Liver (tissue), 9 donors: ENCODE results near the gene CLEC1B. TPM values are rescaled to one million over a fixed set of nuclear protein-coding genes. Genes with fewer than 3 reads are reported as not detected.

Experiments
- DNase-seq: peaks from one replicate; pipeline ENCODE4 v3.0.0-alpha.2; 2017; ENCODE audit warnings: low spot score
- H3K27ac ChIP-seq, 2 donors: one replicate each; pipeline ENCODE4 v1.7.0; 2013; ENCODE audit warnings: inconsistent platforms in 2 of 2, low read length in 2 of 2, control low read depth in 1 of 2, low read depth in 1 of 2, mild to moderate bottlenecking in 1 of 2
- H3K27me3 ChIP-seq, 4 donors: one replicate each; pipeline versions ENCODE4 v1.6.1 to v1.7.0; 2013; ENCODE audit warnings: low read length in 3 of 4, inconsistent platforms in 1 of 4, mild to moderate bottlenecking in 1 of 4, moderate library complexity in 1 of 4; ENCODE audit not compliant: control insufficient read depth in 4 of 4, insufficient read depth in 4 of 4
- H3K36me3 ChIP-seq, 4 donors: one replicate each; pipeline versions ENCODE4 v1.6.1 to v1.7.0; 2013; ENCODE audit warnings: low read length in 3 of 4, mild to moderate bottlenecking in 3 of 4, low read depth in 1 of 4, moderate library complexity in 1 of 4; ENCODE audit not compliant: control insufficient read depth in 4 of 4, insufficient read depth in 3 of 4
- H3K4me1 ChIP-seq, 4 donors: one replicate each; pipeline versions ENCODE4 v1.6.1 to v1.7.0; 2013; ENCODE audit warnings: low read length in 3 of 4, mild to moderate bottlenecking in 3 of 4, moderate library complexity in 1 of 4; ENCODE audit not compliant: control insufficient read depth in 4 of 4, insufficient read depth in 4 of 4
- H3K4me3 ChIP-seq, 3 donors: one replicate each; pipeline versions ENCODE4 v1.6.1 to v1.7.0; 2013; ENCODE audit warnings: low read length in 3 of 3, control low read depth in 1 of 3, low read depth in 1 of 3, mild to moderate bottlenecking in 1 of 3
- H3K9ac ChIP-seq, 2 donors: one replicate each; pipeline ENCODE4 v1.7.0; 2013; ENCODE audit warnings: low read length in 2 of 2, mild to moderate bottlenecking in 2 of 2, moderate library complexity in 2 of 2, control low read depth in 1 of 2, low read depth in 1 of 2
- H3K9me3 ChIP-seq, 4 donors: one replicate each; pipeline versions ENCODE4 v1.6.1 to v1.7.0; 2013; ENCODE audit warnings: low read length in 3 of 4; ENCODE audit not compliant: control insufficient read depth in 4 of 4
- FOXA1 ChIP-seq: IDR thresholded peaks from 2 replicates; pipeline ENCODE4 v1.6.1; 2016; ENCODE audit warnings: antibody characterized with exemption
- FOXA2 ChIP-seq: IDR thresholded peaks from 2 replicates; pipeline ENCODE4 v1.6.1; 2016; ENCODE audit warnings: antibody characterized with exemption
- WGBS: extraction: QIAGEN DNeasy Blood & Tissue Kit; methylation state at CpG from one replicate; pipeline ENCODE4 v1.1.7; 2013; 5-methylcytosine and 5-hydroxymethylcytosine counted together
- polyA plus RNA-seq, 2 donors: library from polyadenylated mRNA; stranded (reverse) in 1 of 2; unstranded in 1 of 2; fragments of 200-250 nt in 1 of 2; fragments of >200 nt in 1 of 2; fragmentation: Nextera tagmentation in 1 of 2; extraction: Ambion mirVana in 1 of 2; gene quantifications; one replicate each; pipeline versions ENCODE4 v1.2.1 to v1.2.3, GENCODE V29; 2013 to 2015
- total RNA-seq, 2 donors: library from RNA; depleted of rRNA; stranded (reverse); fragments of >200 nt; gene quantifications; one replicate each; pipeline ENCODE4 v1.2.3, GENCODE V29; 2014
- TF ChIP-seq, protein P1 (sequence below): IDR thresholded peaks from 2 replicates; pipeline ENCODE4 v1.6.1; 2016; ENCODE audit warnings: antibody characterized with exemption
- TF ChIP-seq, protein P2 (sequence below): IDR thresholded peaks from 2 replicates; pipeline ENCODE4 v1.6.1; 2016; ENCODE audit warnings: antibody characterized with exemption
- TF ChIP-seq, protein P3 (sequence below): IDR thresholded peaks from 2 replicates; pipeline ENCODE4 v1.6.1; 2016; ENCODE audit warnings: antibody characterized with exemption, mild to moderate bottlenecking
- donor health status: healthy.
- donor health status: healthy.
- donor health status: healthy.
- donor health status: healthy.
- donor health status: healthy.

CLEC1B gene
- total and polyA plus RNA-seq, 4 donors = 28.0 to 36.4 (median 31.5) TPM

DNA sequence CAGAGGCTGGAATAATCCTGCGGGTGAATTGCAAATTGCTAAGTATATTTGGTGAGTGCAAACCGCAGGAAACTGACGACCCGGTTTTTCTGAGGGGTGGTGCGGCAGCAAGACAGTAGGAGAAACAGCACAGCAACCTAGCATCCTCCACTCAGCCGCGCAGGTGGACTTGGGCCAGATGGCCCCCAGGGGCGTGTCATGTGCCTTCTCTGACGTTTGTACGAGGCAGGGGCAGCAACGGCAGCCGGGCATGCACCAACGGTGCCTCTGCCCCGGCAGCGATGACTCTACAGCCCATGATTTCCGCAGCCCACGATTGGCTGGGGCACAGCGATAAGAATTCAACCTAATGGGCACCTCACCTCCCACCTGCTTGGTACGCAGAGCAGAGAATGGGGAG is 55.7 kb downstream of the CLEC1B start:
- Histone ChIP-seq H3K27ac (no peak overlapping the region), H3K4me3 (no peak overlapping the region), H3K36me3 (no peaks in the 10 kb centered on the region), H3K27me3 (peaks cover 0 to 6% (median 0%) of the 10 kb centered on the region in 4 donors), H3K4me1 (no peaks in the 10 kb centered on the region), H3K9me3 (no peaks in the 10 kb centered on the region), H3K9ac (no peak overlapping the region)
- TF ChIP-seq, protein P1, sequence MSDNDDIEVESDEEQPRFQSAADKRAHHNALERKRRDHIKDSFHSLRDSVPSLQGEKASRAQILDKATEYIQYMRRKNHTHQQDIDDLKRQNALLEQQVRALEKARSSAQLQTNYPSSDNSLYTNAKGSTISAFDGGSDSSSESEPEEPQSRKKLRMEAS = no peak
- TF ChIP-seq, protein P2, sequence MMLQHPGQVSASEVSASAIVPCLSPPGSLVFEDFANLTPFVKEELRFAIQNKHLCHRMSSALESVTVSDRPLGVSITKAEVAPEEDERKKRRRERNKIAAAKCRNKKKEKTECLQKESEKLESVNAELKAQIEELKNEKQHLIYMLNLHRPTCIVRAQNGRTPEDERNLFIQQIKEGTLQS = no peak
- TF ChIP-seq FOXA2 (no peak), FOXA1 (no peak)
- TF ChIP-seq, protein P3, sequence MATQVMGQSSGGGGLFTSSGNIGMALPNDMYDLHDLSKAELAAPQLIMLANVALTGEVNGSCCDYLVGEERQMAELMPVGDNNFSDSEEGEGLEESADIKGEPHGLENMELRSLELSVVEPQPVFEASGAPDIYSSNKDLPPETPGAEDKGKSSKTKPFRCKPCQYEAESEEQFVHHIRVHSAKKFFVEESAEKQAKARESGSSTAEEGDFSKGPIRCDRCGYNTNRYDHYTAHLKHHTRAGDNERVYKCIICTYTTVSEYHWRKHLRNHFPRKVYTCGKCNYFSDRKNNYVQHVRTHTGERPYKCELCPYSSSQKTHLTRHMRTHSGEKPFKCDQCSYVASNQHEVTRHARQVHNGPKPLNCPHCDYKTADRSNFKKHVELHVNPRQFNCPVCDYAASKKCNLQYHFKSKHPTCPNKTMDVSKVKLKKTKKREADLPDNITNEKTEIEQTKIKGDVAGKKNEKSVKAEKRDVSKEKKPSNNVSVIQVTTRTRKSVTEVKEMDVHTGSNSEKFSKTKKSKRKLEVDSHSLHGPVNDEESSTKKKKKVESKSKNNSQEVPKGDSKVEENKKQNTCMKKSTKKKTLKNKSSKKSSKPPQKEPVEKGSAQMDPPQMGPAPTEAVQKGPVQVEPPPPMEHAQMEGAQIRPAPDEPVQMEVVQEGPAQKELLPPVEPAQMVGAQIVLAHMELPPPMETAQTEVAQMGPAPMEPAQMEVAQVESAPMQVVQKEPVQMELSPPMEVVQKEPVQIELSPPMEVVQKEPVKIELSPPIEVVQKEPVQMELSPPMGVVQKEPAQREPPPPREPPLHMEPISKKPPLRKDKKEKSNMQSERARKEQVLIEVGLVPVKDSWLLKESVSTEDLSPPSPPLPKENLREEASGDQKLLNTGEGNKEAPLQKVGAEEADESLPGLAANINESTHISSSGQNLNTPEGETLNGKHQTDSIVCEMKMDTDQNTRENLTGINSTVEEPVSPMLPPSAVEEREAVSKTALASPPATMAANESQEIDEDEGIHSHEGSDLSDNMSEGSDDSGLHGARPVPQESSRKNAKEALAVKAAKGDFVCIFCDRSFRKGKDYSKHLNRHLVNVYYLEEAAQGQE = no peak
- DNase-seq = no peak
- WGBS = 47% methylated on average over 19 of the region's 19 CpGs

Other genes starting within 250 kb of the CLEC1B start
- 1 to 10 TPM; 1.8 to 2.7 TPM for gene CD69, start 238.2 kb downstream of the CLEC1B start, total RNA-seq
- 1 to 10 TPM; 1.3 to 1.6 TPM for gene CD69, start 238.2 kb downstream of the CLEC1B start, polyA plus RNA-seq
- gene KLRF1, start 171.6 kb downstream of the CLEC1B start, total RNA-seq = 1 to 10 TPM in 1 of 2 donors, under 1 TPM in 1; 0.56 to 1.5 TPM
- gene KLRF1, start 171.6 kb downstream of the CLEC1B start, polyA plus RNA-seq = under 1 TPM; 0.18 to 0.96 TPM
- 1 to 10 TPM; 3.1 to 3.2 TPM for gene CLEC2B, start 129.8 kb downstream of the CLEC1B start, total RNA-seq
- 1 to 10 TPM; 2.9 to 4.2 TPM for gene CLEC2B, start 129.8 kb downstream of the CLEC1B start, polyA plus RNA-seq
- gene KLRF2, start 117.6 kb downstream of the CLEC1B start, total RNA-seq = not detected
- gene KLRF2, start 117.6 kb downstream of the CLEC1B start, polyA plus RNA-seq = not detected
- not detected for gene CLEC2A, start 66.8 kb downstream of the CLEC1B start, total RNA-seq
- not detected for gene CLEC2A, start 66.8 kb downstream of the CLEC1B start, polyA plus RNA-seq
- gene CLEC12A, start 27.7 kb downstream of the CLEC1B start, total RNA-seq = 1 to 10 TPM; 2.3 to 3.4 TPM
- gene CLEC12A, start 27.7 kb downstream of the CLEC1B start, polyA plus RNA-seq = 1 to 10 TPM; 3.0 to 4.7 TPM
- gene CLEC12B, start 11.5 kb upstream of the CLEC1B start, total RNA-seq = under 1 TPM; 0.17 to 0.23 TPM
- gene CLEC12B, start 11.5 kb upstream of the CLEC1B start, polyA plus RNA-seq = under 1 TPM; 0.16 to 0.24 TPM
- gene CLEC9A, start 31.6 kb upstream of the CLEC1B start, total RNA-seq = under 1 TPM in 1 of 2 donors, not detected in 1; 0.14 TPM
- gene CLEC9A, start 31.6 kb upstream of the CLEC1B start, polyA plus RNA-seq = under 1 TPM in 1 of 2 donors, not detected in 1; 0.03 TPM
- 1 to 10 TPM in 1 of 2 donors, under 1 TPM in 1; 0.09 to 2.1 TPM for gene CLEC1A, start 99.9 kb upstream of the CLEC1B start, total RNA-seq
- gene CLEC1A, start 99.9 kb upstream of the CLEC1B start, polyA plus RNA-seq = 1 to 10 TPM; 1.1 to 1.2 TPM
- gene CLEC7A, start 131.1 kb upstream of the CLEC1B start, total RNA-seq = 1 to 10 TPM; 3.6 to 7.0 TPM
- gene CLEC7A, start 131.1 kb upstream of the CLEC1B start, polyA plus RNA-seq = 1 to 10 TPM; 2.8 to 3.9 TPM
- under 1 TPM in 1 of 2 donors, not detected in 1; 0.37 TPM for gene OLR1, start 173.0 kb upstream of the CLEC1B start, total RNA-seq
- under 1 TPM in 1 of 2 donors, not detected in 1; 0.13 TPM for gene OLR1, start 173.0 kb upstream of the CLEC1B start, polyA plus RNA-seq
- gene TMEM52B, start 179.9 kb upstream of the CLEC1B start, total RNA-seq = under 1 TPM in 1 of 2 donors, not detected in 1; 0.37 TPM
- gene TMEM52B, start 179.9 kb upstream of the CLEC1B start, polyA plus RNA-seq = not detected
- gene GABARAPL1, start 213.8 kb upstream of the CLEC1B start, total RNA-seq = 10 to 100 TPM; 50.8 to 55.1 TPM
- 100 to 1,000 TPM in 1 of 2 donors, 10 to 100 TPM in 1; 18.0 to 118 TPM for gene GABARAPL1, start 213.8 kb upstream of the CLEC1B start, polyA plus RNA-seq